ENCODE measurements around the gene TCTN1. TPM values are rescaled to one million over a fixed set of nuclear protein-coding genes. Genes with fewer than 3 reads are reported as not detected.

Gene TCTN1
- total RNA-seq, 1 donor from 2014 or later = 84.0 TPM

- H3K36me3 Mint-ChIP-seq (ENCODE audit: insufficient read depth) = peaks cover 5% of the 10 kb centered on the region
- no peaks in the 10 kb centered on the region for H3K27me3 Mint-ChIP-seq
- TF ChIP-seq, protein P1, sequence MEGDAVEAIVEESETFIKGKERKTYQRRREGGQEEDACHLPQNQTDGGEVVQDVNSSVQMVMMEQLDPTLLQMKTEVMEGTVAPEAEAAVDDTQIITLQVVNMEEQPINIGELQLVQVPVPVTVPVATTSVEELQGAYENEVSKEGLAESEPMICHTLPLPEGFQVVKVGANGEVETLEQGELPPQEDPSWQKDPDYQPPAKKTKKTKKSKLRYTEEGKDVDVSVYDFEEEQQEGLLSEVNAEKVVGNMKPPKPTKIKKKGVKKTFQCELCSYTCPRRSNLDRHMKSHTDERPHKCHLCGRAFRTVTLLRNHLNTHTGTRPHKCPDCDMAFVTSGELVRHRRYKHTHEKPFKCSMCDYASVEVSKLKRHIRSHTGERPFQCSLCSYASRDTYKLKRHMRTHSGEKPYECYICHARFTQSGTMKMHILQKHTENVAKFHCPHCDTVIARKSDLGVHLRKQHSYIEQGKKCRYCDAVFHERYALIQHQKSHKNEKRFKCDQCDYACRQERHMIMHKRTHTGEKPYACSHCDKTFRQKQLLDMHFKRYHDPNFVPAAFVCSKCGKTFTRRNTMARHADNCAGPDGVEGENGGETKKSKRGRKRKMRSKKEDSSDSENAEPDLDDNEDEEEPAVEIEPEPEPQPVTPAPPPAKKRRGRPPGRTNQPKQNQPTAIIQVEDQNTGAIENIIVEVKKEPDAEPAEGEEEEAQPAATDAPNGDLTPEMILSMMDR (IDR thresholded peaks at IDR 0.05; ENCODE audit: unreplicated experiment) = no peak
- H3K4me1 Mint-ChIP-seq (ENCODE audit: low read depth) = no peaks in the 10 kb centered on the region
- no peaks in the 10 kb centered on the region for H3K9me3 Mint-ChIP-seq (ENCODE audit: low read depth)
- H3K4me3 Mint-ChIP-seq (ENCODE audit: low read depth) = no peak overlapping the region
- H3K27ac Mint-ChIP-seq = no peak overlapping the region
- no peak for DNase-seq (ENCODE audit: low spot score, unreplicated experiment)
Measured at GRCh38 chr12:110658242-110658641, 44.3 kb downstream of the TCTN1 start.

DNA sequence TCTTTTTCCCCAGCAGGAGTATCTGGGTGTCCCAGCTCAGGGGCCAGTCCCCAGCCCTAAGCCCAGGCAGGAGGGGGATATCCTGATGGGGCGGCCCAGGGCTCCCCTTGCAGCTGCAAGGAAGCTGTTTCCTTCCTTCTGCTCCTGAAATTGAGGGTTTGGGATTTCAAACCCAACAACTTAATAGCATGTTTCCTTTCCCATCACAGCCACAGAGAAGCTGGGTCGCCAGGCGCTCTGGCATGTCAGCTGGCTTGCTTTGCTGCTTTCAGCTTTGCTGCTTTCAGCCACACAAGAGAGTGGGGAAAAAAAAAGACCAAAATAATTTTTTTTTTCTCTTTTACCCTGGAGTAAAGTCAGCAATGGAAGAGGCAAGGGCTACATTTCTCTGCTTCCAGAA is 44.9 kb downstream of the TCTN1 start:
- Mint-ChIP-seq H3K4me1 (ENCODE audit: low read depth) (no peaks in the 10 kb centered on the region), H3K36me3 (ENCODE audit: insufficient read depth) (peaks cover 4% of the 10 kb centered on the region), H3K4me3 (ENCODE audit: low read depth) (no peak overlapping the region), H3K9me3 (ENCODE audit: low read depth) (no peaks in the 10 kb centered on the region), H3K27me3 (no peaks in the 10 kb centered on the region), H3K27ac (no peak overlapping the region)
- no peak for DNase-seq (ENCODE audit: low spot score, unreplicated experiment)
- TF ChIP-seq, protein P1 (IDR thresholded peaks at IDR 0.05; ENCODE audit: unreplicated experiment) = no peak

- TF ChIP-seq, protein P1 (IDR thresholded peaks at IDR 0.05; ENCODE audit: unreplicated experiment) = no peak
- Mint-ChIP-seq H3K4me1 (ENCODE audit: low read depth) (peaks cover under 1% of the 10 kb centered on the region), H3K4me3 (ENCODE audit: low read depth) (no peak overlapping the region), H3K9me3 (ENCODE audit: low read depth) (peaks cover 2% of the 10 kb centered on the region), H3K27ac (no peak overlapping the region), H3K27me3 (no peaks in the 10 kb centered on the region), H3K36me3 (ENCODE audit: insufficient read depth) (peaks cover 3% of the 10 kb centered on the region)
- DNase-seq (ENCODE audit: low spot score, unreplicated experiment) = no peak
Measured at GRCh38 chr12:110661337-110661972, 47.5 kb downstream of the TCTN1 start.

DNA sequence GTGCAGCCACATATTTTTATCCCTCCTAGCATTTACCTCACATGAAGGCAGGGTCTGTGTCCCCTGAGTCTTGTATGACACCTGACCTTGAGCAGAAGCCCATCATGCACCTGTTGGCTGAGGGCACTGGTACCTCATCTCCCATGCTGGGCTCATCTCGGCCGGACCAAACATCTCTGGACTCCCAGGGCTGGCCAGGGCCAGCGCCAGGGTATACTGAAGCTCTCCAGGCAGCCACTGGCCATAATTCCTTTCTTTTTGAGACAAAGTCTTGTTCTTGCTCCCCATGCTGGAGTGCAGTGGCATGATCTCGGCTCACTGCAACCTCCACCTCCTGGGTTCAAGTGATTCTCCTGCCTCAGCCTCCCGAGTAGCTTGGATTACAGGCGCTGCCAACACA is 53.0 kb downstream of the TCTN1 start:
- DNase-seq (ENCODE audit: low spot score, unreplicated experiment) = no peak
- Mint-ChIP-seq H3K27ac (no peak overlapping the region), H3K9me3 (ENCODE audit: low read depth) (peaks cover 5% of the 10 kb centered on the region), H3K36me3 (ENCODE audit: insufficient read depth) (peaks cover 6% of the 10 kb centered on the region), H3K27me3 (no peaks in the 10 kb centered on the region), H3K4me3 (ENCODE audit: low read depth) (no peak overlapping the region), H3K4me1 (ENCODE audit: low read depth) (peaks cover 3% of the 10 kb centered on the region)
- TF ChIP-seq, protein P1 (IDR thresholded peaks at IDR 0.05; ENCODE audit: unreplicated experiment) = no peak

GRCh38 chr12:110667671-110668070 is 53.7 kb downstream of the TCTN1 start:
- no peaks in the 10 kb centered on the region for H3K27me3 Mint-ChIP-seq
- no peak for DNase-seq (ENCODE audit: low spot score, unreplicated experiment)
- peaks cover 5% of the 10 kb centered on the region for H3K9me3 Mint-ChIP-seq (ENCODE audit: low read depth)
- peaks cover 3% of the 10 kb centered on the region for H3K4me1 Mint-ChIP-seq (ENCODE audit: low read depth)
- TF ChIP-seq, protein P1 (IDR thresholded peaks at IDR 0.05; ENCODE audit: unreplicated experiment) = no peak
- no peak overlapping the region for H3K4me3 Mint-ChIP-seq (ENCODE audit: low read depth)
- peaks cover 6% of the 10 kb centered on the region for H3K36me3 Mint-ChIP-seq (ENCODE audit: insufficient read depth)
- no peak overlapping the region for H3K27ac Mint-ChIP-seq
